SK-N-SH (cell line): ENCODE results near the gene HSDL1. TPM values are rescaled to one million over a fixed set of nuclear protein-coding genes. Genes with fewer than 3 reads are reported as not detected.

Experiments used
- CTCF ChIA-PET: fragments of 300-600, 350-600 bp; formaldehyde crosslinking; extraction: SDS; loops from one replicate; lab custom pipeline; 2021; lab: Yijun Ruan, JAX
- POLR2A ChIA-PET: fragments of 350-600 bp; sonication (Branson Sonifier 250); formaldehyde crosslinking; extraction: SDS; loops from one replicate; lab custom pipeline; 2020; ENCODE audit warnings: antibody characterized with exemption, inconsistent platforms; lab: Yijun Ruan, JAX
- DNase-seq: peaks from one replicate; pipeline ENCODE4 v3.0.0; 2012
- H2AFZ ChIP-seq: fragments of 200-600 bp; sonication (generic); 2 replicates; pipeline ENCODE4 v1.8.1; 2016; ENCODE audit warnings: antibody characterized with exemption, mild to moderate bottlenecking, low read depth
- H3F3A ChIP-seq: fragments of 200-600 bp; sonication (generic); replicated peaks from 2 replicates; pipeline ENCODE3; 2016; ENCODE audit warnings: antibody characterized with exemption, mild to moderate bottlenecking; ENCODE audit not compliant: insufficient read depth
- H3K27ac ChIP-seq, 2 experiments: fragments of 200-500 bp in 1 of 2; fragments of 200-600 bp in 1 of 2; sonication (Bioruptor generic) in 1 of 2; sonication (generic), shearing (Covaris generic) in 1 of 2; 2 replicates each; pipeline versions ENCODE4 v1.5.1 to v1.6.1; 2014 to 2016; ENCODE audit warnings: low read depth in 2 of 2, inconsistent platforms in 1 of 2, low read length in 1 of 2, mild to moderate bottlenecking in 1 of 2, mixed read lengths in 1 of 2
- H3K27me3 ChIP-seq: fragments of 200-600 bp; sonication (generic), shearing (Covaris generic); 2 replicates; pipeline ENCODE4 v1.6.1; 2016; ENCODE audit warnings: mixed run types; ENCODE audit not compliant: insufficient read depth
- H3K36me3 ChIP-seq, 2 experiments: fragments of 200-500 bp in 1 of 2; fragments of 200-600 bp in 1 of 2; sonication (Bioruptor generic) in 1 of 2; sonication (generic) in 1 of 2; replicated peaks in 1 of 2; 2 replicates each; pipeline versions ENCODE3 to v1.5.1; 2014 to 2016; ENCODE audit warnings: low read length in 1 of 2, mild to moderate bottlenecking in 1 of 2; ENCODE audit not compliant: insufficient read depth in 2 of 2, control insufficient read depth in 1 of 2
- H3K4me1 ChIP-seq, 2 experiments: fragments of 200-500 bp in 1 of 2; fragments of 200-600 bp in 1 of 2; sonication (Bioruptor generic) in 1 of 2; sonication (generic), shearing (Covaris generic) in 1 of 2; 2 replicates each; pipeline versions ENCODE4 v1.5.1 to v1.6.1; 2014 to 2016; ENCODE audit warnings: low read depth in 1 of 2, low read length in 1 of 2, mixed run types in 1 of 2; ENCODE audit not compliant: insufficient read depth in 2 of 2, control insufficient read depth in 1 of 2
- H3K4me2 ChIP-seq: fragments of 200-600 bp; sonication (generic), shearing (Covaris generic); 2 replicates; pipeline ENCODE4 v1.6.1; 2017; ENCODE audit warnings: mixed run types
- H3K4me3 ChIP-seq, 2 experiments: fragments of 200-500 bp in 1 of 2; fragments of 200-600 bp in 1 of 2; sonication (Bioruptor generic) in 1 of 2; sonication (generic), shearing (Covaris generic) in 1 of 2; 2 replicates each; pipeline versions ENCODE4 v1.5.1 to v1.8.1; 2014 to 2016; ENCODE audit warnings: low read depth in 2 of 2, inconsistent platforms in 1 of 2, low read length in 1 of 2, mild to moderate bottlenecking in 1 of 2, mixed read lengths in 1 of 2, moderate library complexity in 1 of 2
- H3K79me2 ChIP-seq: fragments of 200-600 bp; sonication (generic); 2 replicates; pipeline ENCODE4 v1.8.1; 2017; ENCODE audit warnings: mild to moderate bottlenecking; ENCODE audit not compliant: insufficient read depth
- H3K9ac ChIP-seq: fragments of 200-600 bp; sonication (generic); 2 replicates; pipeline ENCODE4 v1.6.1; 2017; ENCODE audit warnings: mixed run types
- H3K9me2 ChIP-seq: fragments of 200-600 bp; sonication (generic); 2 replicates; pipeline ENCODE4 v1.6.1; 2017; ENCODE audit warnings: mixed run types
- H3K9me3 ChIP-seq: fragments of 200-600 bp; sonication (generic); 2 replicates; pipeline ENCODE4 v1.6.1; 2017; ENCODE audit warnings: mixed run types, mild to moderate bottlenecking, moderate library complexity
- H4K20me1 ChIP-seq: fragments of 200-600 bp; sonication (generic); 2 replicates; pipeline ENCODE4 v1.6.1; 2017; ENCODE audit warnings: mild to moderate bottlenecking, mixed run types; ENCODE audit not compliant: insufficient read depth
- CHD2 ChIP-seq: fragments of 150-350 bp; IDR thresholded peaks from 2 replicates; pipeline ENCODE4 v1.6.1; 2018; ENCODE audit warnings: low read length; ENCODE audit not compliant: partially characterized antibody
- ELF1 ChIP-seq: IDR thresholded peaks from 2 replicates; pipeline ENCODE4 v1.4.0; 2012
- EP300 ChIP-seq, 2 experiments: IDR thresholded peaks; 2 replicates each; pipeline versions ENCODE4 v1.4.0 to v1.6.1; 2012; ENCODE audit warnings: borderline replicate concordance in 1 of 2, low read depth in 1 of 2, low read length in 1 of 2
- FOSL2 ChIP-seq: IDR thresholded peaks from 2 replicates; pipeline ENCODE4 v1.4.0; 2012; ENCODE audit warnings: low read depth, mild to moderate bottlenecking, moderate library complexity, borderline replicate concordance
- FOXJ3 ChIP-seq: sonication (generic); formaldehyde crosslinking; IDR thresholded peaks from 2 replicates; pipeline ENCODE4 v1.5.1; 2020; ENCODE audit warnings: mild to moderate bottlenecking, missing genetic modification reagents
- FOXM1 ChIP-seq: IDR thresholded peaks from 2 replicates; pipeline ENCODE4 v1.4.0; 2012; ENCODE audit warnings: low read depth, mild to moderate bottlenecking
- GABPA ChIP-seq: IDR thresholded peaks from 2 replicates; pipeline ENCODE4 v1.4.0; 2012; ENCODE audit warnings: low read depth, mild to moderate bottlenecking
- GATA2 ChIP-seq: sonication (generic); formaldehyde crosslinking; IDR thresholded peaks from 2 replicates; pipeline ENCODE4 v1.5.0; 2020; ENCODE audit warnings: mild to moderate bottlenecking, missing genetic modification reagents
- MEF2A ChIP-seq: IDR thresholded peaks from 2 replicates; pipeline ENCODE4 v1.4.0; 2012; ENCODE audit warnings: low read depth, borderline replicate concordance
- MXI1 ChIP-seq: IDR thresholded peaks from 2 replicates; pipeline ENCODE4 v1.6.1; 2012; ENCODE audit warnings: mild to moderate bottlenecking, low read depth, low read length, improper control_type of control experiment
- NFIC ChIP-seq: IDR thresholded peaks from 2 replicates; pipeline ENCODE4 v1.4.0; 2012; ENCODE audit warnings: borderline replicate concordance
- POLR2AphosphoS5 ChIP-seq: IDR thresholded peaks from 2 replicates; pipeline ENCODE4 v1.6.1; 2012; ENCODE audit warnings: low read depth, low read length
- RCOR1 ChIP-seq: fragments of 150-350 bp; IDR thresholded peaks from 2 replicates; pipeline ENCODE4 v1.6.1; 2017; ENCODE audit warnings: antibody characterized with exemption, low read length
- TAF1 ChIP-seq: IDR thresholded peaks from 2 replicates; pipeline ENCODE4 v1.6.1; 2012; ENCODE audit warnings: low read depth, mild to moderate bottlenecking, low read length, moderate library complexity, borderline replicate concordance
- TEAD4 ChIP-seq: IDR thresholded peaks from 2 replicates; pipeline ENCODE4 v1.4.0; 2012; ENCODE audit warnings: mild to moderate bottlenecking, borderline replicate concordance; ENCODE audit not compliant: insufficient read depth
- YY1 ChIP-seq: IDR thresholded peaks from 2 replicates; pipeline ENCODE4 v1.4.0; 2012; ENCODE audit warnings: low read depth, mild to moderate bottlenecking
- WGBS: methylation state at CpG from one replicate; pipeline ENCODE4 v1.1.6; 2017; ENCODE audit warnings: low lambda C conversion rate; 5-methylcytosine and 5-hydroxymethylcytosine counted together
- polyA plus RNA-seq, 3 experiments: library from polyadenylated mRNA; depleted of rRNA; stranded (reverse); fragments of >200 nt; gene quantifications; 2 replicates each; pipeline ENCODE4 v1.2.3, GENCODE V29; 2012
- TF ChIP-seq, protein P1 (sequence below): IDR thresholded peaks from 2 replicates; pipeline ENCODE4 v1.4.0; 2012; ENCODE audit warnings: low read depth, borderline replicate concordance
- TF ChIP-seq, protein P2 (sequence below): IDR thresholded peaks from 2 replicates; pipeline ENCODE4 v1.4.0; 2012; ENCODE audit warnings: low read depth
- TF ChIP-seq, protein P3 (sequence below): fragments of 200-600 bp; sonication (generic); IDR thresholded peaks from 2 replicates; pipeline ENCODE4 v1.6.1; 2017; ENCODE audit warnings: antibody characterized with exemption, mild to moderate bottlenecking, moderate library complexity

Gene HSDL1
- polyA plus RNA-seq, 1 of the 3 experiments (the other 2 are of a cell fraction): 14.5 TPM

DNA sequence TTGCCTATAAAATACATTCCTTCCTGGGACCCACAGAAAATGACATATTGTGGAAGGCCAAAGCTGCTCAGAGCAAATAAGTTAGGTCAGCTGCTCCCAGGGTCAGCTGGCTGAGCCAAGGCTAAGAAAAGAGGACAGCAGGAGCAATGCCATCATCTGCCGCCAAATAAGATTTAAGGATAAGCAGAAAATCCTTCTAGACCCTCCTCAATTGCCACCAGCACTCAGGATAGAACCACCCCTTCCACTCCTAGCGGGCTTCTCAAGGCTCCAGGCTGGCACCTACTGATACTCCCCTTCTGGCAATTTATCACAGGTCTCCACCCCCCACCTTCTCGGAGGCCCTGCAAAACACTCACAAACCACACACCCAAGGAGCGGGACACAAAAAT, 51.1 kb downstream of the HSDL1 start:
- ChIA-PET POLR2A (no interaction called here), CTCF (interaction anchor here (1.0 to 2.5 kb wide), 2 partner anchors 9 to 33 kb away, joined by 3 to 11 read pairs; no protein-coding TSS in a partner anchor)
- Histone ChIP-seq H3K4me2 (no peak overlapping the region), H3K36me3 (peaks cover 51 to 90% of the 10 kb centered on the region in 2 experiments), H2AFZ (no peak overlapping the region), H3K9me2 (no peaks in the 10 kb centered on the region), H3K79me2 (peaks cover 5% of the 10 kb centered on the region), H4K20me1 (peaks cover 10% of the 10 kb centered on the region), H3K9me3 (no peaks in the 10 kb centered on the region), H3K27me3 (no peaks in the 10 kb centered on the region), H3K4me3 (no peak overlapping the region), H3K4me1 (no peaks in the 10 kb centered on the region), H3F3A (no peaks in the 10 kb centered on the region), H3K9ac (no peak overlapping the region), H3K27ac (no peak overlapping the region)
- no peak for DNase-seq
- 92% methylated on average over 4 of the region's 4 CpGs for WGBS
- TF ChIP-seq, protein P1, sequence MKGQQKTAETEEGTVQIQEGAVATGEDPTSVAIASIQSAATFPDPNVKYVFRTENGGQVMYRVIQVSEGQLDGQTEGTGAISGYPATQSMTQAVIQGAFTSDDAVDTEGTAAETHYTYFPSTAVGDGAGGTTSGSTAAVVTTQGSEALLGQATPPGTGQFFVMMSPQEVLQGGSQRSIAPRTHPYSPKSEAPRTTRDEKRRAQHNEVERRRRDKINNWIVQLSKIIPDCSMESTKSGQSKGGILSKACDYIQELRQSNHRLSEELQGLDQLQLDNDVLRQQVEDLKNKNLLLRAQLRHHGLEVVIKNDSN: no peak
- no peak for TF ChIP-seq RCOR1
- TF ChIP-seq, protein P2, sequence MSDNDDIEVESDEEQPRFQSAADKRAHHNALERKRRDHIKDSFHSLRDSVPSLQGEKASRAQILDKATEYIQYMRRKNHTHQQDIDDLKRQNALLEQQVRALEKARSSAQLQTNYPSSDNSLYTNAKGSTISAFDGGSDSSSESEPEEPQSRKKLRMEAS: no peak
- no peak for TF ChIP-seq TAF1
- no peak for TF ChIP-seq ELF1
- no peak for TF ChIP-seq GABPA
- TF ChIP-seq TEAD4: no peak
- TF ChIP-seq, protein P3, sequence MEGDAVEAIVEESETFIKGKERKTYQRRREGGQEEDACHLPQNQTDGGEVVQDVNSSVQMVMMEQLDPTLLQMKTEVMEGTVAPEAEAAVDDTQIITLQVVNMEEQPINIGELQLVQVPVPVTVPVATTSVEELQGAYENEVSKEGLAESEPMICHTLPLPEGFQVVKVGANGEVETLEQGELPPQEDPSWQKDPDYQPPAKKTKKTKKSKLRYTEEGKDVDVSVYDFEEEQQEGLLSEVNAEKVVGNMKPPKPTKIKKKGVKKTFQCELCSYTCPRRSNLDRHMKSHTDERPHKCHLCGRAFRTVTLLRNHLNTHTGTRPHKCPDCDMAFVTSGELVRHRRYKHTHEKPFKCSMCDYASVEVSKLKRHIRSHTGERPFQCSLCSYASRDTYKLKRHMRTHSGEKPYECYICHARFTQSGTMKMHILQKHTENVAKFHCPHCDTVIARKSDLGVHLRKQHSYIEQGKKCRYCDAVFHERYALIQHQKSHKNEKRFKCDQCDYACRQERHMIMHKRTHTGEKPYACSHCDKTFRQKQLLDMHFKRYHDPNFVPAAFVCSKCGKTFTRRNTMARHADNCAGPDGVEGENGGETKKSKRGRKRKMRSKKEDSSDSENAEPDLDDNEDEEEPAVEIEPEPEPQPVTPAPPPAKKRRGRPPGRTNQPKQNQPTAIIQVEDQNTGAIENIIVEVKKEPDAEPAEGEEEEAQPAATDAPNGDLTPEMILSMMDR: no peak
- TF ChIP-seq NFIC: no peak
- no peak for TF ChIP-seq CHD2
- no peak for TF ChIP-seq MEF2A
- no peak for TF ChIP-seq FOSL2
- TF ChIP-seq FOXJ3 (CRISPR knock-in tag): no peak
- TF ChIP-seq MXI1: no peak

DNA sequence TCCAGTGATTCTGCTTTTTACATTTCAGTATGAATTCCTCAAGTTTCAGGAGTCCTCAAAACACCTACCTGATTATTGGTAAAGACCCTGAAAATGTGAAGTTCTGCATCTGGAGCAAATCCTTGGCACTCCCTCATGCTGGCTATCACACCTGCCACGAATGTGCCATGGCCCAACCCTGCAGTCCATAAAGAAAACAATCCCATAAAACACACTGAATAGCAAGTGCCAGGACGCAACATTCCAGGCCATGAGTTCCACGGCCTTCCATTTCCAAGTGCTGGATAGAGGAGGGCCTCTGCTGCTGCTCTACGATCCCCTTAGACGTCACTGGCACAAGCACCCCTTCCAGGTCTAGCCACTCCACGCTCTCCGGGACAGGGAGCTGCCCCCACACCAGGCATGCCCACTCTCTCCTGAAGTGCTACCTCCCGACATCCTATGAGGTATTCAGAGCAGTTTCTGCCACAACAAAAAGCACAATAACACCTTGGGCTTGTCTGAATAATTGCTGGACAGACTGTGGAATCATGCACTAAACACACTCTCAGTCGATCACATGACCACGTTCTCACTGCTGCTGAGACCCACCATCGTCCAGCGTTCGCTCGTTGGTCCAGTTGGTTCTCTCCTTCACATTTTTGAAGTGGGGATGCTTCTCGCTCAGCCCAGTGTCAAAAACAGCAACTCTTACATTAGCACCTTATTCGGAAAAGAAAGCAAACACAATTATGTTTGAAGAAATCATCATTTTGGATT, 51.7 kb downstream of the HSDL1 start:
- TF ChIP-seq GATA2: no peak
- TF ChIP-seq, protein P2: no peak
- TF ChIP-seq MEF2A: no peak
- TF ChIP-seq FOSL2: no peak
- TF ChIP-seq POLR2AphosphoS5: no peak
- no peak for TF ChIP-seq CHD2
- no peak for TF ChIP-seq YY1
- TF ChIP-seq EP300 (IDR thresholded peaks at IDR 0.05; ENCODE audit: borderline replicate concordance in 1 of 2, low read depth in 1 of 2, low read length in 1 of 2): no peak
- no peak for TF ChIP-seq GABPA
- TF ChIP-seq FOXM1: no peak
- H3K79me2 ChIP-seq: no peaks in the 10 kb centered on the region; the same call in 1 of the 2 replicates
- no peak overlapping the region for H3K9ac ChIP-seq
- no peak overlapping the region for H3K27ac ChIP-seq
- ChIA-PET CTCF (interaction anchor here (1.0 to 2.5 kb wide), 3 partner anchors 9 to 32 kb away, joined by 3 to 11 read pairs (median 3); no protein-coding TSS in a partner anchor), POLR2A (no interaction called here)
- no peaks in the 10 kb centered on the region for H3K27me3 ChIP-seq
- H3K36me3 ChIP-seq: peaks cover 51 to 92% of the 10 kb centered on the region in 2 experiments
- peaks cover 6% of the 10 kb centered on the region; the same call in 1 of the 2 replicates for H4K20me1 ChIP-seq
- H3K4me1 ChIP-seq: no peaks in the 10 kb centered on the region
- H2AFZ ChIP-seq: no peak overlapping the region
- DNase-seq: no peak
- no peaks in the 10 kb centered on the region for H3K9me2 ChIP-seq
- H3K4me2 ChIP-seq: no peak overlapping the region
- H3K9me3 ChIP-seq: no peaks in the 10 kb centered on the region
- no peaks in the 10 kb centered on the region for H3F3A ChIP-seq
- 92% methylated on average over 16 of the region's 16 CpGs for WGBS
- no peak overlapping the region for H3K4me3 ChIP-seq
